SK-N-MC (cell line): ENCODE data around the gene ITGA11.
A peak's percentile ranks its signal among the peaks of the same experiment; 100 is the strongest.

Source experiments
- DNase-seq: peaks from one replicate; pipeline ENCODE4 v3.0.0-alpha.2; 2011; ENCODE audit warnings: low read depth, low spot score
- H3K27ac ChIP-seq: fragments of 200-600 bp; sonication (generic); 2 replicates; pipeline ENCODE4 v1.5.1; 2016; ENCODE audit warnings: mixed run types
- H3K36me3 ChIP-seq: fragments of 200-600 bp; sonication (generic); 2 replicates; pipeline ENCODE4 v1.6.1; 2017; ENCODE audit warnings: antibody characterized with exemption, low read length, mixed read lengths; ENCODE audit not compliant: insufficient read depth
- H3K4me3 ChIP-seq: fragments of 200-600 bp; sonication (generic); 2 replicates; pipeline ENCODE4 v1.5.1; 2016
- H3K9ac ChIP-seq: fragments of 200-600 bp; sonication (generic); 2 replicates; pipeline ENCODE4 v1.8.0; 2017; ENCODE audit warnings: mixed run types, mixed read lengths; ENCODE audit not compliant: insufficient read length
- H3K9me3 ChIP-seq: fragments of 200-600 bp; sonication (generic); 2 replicates; pipeline ENCODE4 v1.6.1; 2017; ENCODE audit warnings: low read depth, mild to moderate bottlenecking, antibody characterized with exemption, low read length, moderate library complexity, mixed read lengths
- EZH2 ChIP-seq: fragments of 200-600 bp; sonication (generic); IDR thresholded peaks from one replicate; pipeline ENCODE4 v1.6.1; 2017; ENCODE audit warnings: antibody characterized with exemption
- FOXP2 ChIP-seq: optimal IDR thresholded peaks from 2 replicates; pipeline ENCODE3; 2011; ENCODE audit warnings: mild to moderate bottlenecking, moderate library complexity; ENCODE audit not compliant: insufficient read depth; ENCODE audit errors: extremely low read length, control extremely low read depth
- POLR2AphosphoS5 ChIP-seq: IDR thresholded peaks from 2 replicates; pipeline ENCODE4 v1.6.1; 2012; ENCODE audit warnings: mild to moderate bottlenecking, low read depth, low read length, borderline replicate concordance

Gene ITGA11

DNA sequence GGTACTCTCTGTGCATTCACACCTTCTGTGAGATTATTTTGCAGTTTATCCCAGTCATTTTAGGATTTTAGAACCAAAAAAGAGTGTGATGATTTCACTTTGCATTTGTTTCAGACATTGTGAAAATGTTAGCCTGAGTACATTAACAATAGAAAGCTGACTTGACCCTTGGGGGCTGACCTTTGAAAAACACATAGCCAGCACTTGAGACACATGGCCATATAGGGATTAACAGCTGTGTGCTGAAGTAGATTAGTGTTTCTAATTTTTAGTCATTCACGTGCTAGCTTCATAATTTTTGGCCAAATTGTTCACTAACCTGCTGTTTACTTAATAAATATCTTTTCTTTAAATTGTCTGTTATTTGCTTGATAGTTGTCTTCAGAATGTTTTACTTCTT lies 151.0 kb downstream of the ITGA11 start:
- Histone ChIP-seq H3K9me3 (no peaks in the 10 kb centered on the region), H3K36me3 (peaks cover 39% of the 10 kb centered on the region), H3K9ac (peak overlapping the region; percentile 30), H3K4me3 (peak overlapping the region; percentile 95), H3K27ac (no peak overlapping the region)
- TF ChIP-seq POLR2AphosphoS5: no peak
- TF ChIP-seq FOXP2: no peak
- no peak for TF ChIP-seq EZH2
- DNase-seq: no peak

- Histone ChIP-seq H3K36me3 (peaks cover 30% of the 10 kb centered on the region), H3K9ac (peak overlapping the region; percentile 94), H3K27ac (no peak overlapping the region), H3K9me3 (no peaks in the 10 kb centered on the region), H3K4me3 (peak overlapping the region; percentile 95)
- DNase-seq: no peak
- TF ChIP-seq FOXP2 (no peak), POLR2AphosphoS5 (no peak), EZH2 (no peak)
These were observed 151.9 kb downstream of the ITGA11 start for GRCh38 chr15:68279779-68280753.

DNA sequence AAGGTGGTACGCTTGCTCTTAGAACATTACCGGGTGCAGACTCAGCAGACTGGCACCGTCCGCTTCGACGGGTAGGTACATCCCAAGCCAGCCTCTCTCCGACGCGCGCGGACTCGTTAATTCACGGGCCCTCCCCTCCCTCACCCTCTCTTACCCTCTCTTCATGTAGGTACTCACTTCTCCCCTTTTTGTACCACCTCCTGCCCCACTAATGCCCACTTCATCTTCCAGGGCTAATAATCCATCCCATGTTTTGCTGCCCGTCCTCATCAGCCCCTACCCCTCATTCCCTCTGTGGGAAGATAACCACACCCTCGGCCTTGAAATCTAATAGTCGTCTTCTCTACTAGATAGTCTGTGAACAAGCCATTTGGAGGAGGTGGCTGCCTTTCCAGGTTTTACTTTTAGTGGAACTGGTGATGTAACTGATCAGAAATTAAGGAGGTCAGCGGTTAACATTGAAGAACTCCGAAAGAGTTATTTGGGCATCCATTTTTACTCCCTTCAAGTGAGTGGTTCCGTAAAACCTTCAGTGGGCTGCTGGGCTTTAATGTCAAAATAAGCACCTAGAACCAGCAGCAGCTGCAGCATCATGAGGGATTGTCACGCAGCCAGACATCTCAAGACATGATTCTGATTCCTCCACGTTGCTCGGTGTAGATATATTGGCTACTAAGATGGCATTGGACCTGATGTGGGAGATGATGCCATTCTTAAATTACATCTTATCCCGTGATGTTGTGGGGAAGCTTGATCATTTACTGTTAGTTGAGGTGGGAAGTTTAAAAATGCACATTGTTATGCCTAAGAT lies 153.2 kb downstream of the ITGA11 start:
- Histone ChIP-seq H3K9ac (peak overlapping the region; percentile 94), H3K36me3 (peaks cover 20% of the 10 kb centered on the region), H3K9me3 (no peaks in the 10 kb centered on the region), H3K27ac (peak overlapping the region; percentile 88), H3K4me3 (peak overlapping the region; percentile 95)
- DNase-seq: peak; percentile 51
- TF ChIP-seq FOXP2 (no peak), POLR2AphosphoS5 (peak; percentile 33; the same call in 1 of the 2 replicates)

DNA sequence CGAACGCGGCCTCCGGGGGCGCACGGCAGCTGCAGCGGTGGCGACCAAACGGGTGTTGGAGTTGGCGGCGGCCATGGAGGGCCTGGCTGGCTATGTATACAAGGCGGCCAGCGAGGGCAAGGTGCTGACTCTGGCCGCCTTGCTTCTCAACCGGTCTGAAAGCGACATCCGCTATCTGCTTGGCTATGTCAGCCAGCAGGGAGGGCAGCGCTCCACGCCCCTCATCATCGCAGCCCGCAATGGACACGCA lies 153.7 kb downstream of the ITGA11 start:
- no peak for DNase-seq
- Histone ChIP-seq H3K9me3 (no peaks in the 10 kb centered on the region), H3K27ac (peak overlapping the region; percentile 88), H3K36me3 (peaks cover 18% of the 10 kb centered on the region), H3K9ac (peak overlapping the region; percentile 94), H3K4me3 (peak overlapping the region; percentile 95)
- no peak for TF ChIP-seq FOXP2
- no peak for TF ChIP-seq POLR2AphosphoS5
- TF ChIP-seq EZH2: no peak

DNA sequence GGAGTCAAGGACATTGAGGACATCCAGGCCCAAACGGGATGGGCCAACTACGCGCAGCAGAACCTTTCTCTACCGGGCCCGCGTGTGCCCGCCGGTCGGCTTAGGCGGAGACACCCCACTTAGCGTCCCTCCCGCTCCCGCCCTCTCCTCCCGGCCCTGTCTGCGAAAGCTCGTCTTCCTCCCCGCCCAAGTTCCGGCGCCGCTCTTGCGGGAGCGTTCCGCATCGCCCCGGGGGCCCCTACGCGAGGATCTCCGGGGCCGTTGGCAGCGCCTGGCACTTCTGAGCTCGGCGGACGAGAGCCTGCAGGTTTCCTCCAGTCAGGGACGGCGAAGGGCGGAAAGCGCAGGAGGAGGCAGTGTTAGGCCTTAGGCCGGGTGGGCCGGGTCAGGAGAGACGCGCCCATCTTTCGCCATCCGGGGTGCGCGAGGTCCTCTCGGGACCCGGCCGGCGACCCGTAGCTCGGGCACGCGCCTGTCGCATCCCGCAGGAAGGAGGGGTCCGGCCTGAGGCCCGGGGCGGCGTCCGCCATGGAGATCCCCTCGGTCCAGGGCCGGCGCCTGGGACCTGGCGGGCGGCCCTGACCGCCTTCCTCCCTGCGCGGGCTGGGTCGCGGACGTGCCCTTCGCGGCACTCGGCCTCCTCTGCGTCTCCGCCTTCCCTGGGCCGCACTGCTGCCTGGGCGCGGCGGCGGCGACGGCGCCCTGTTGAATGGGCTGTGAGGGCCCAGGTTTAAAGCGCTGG lies 154.2 kb downstream of the ITGA11 start, which contains the start of gene FEM1B:
Gene FEM1B, plus strand, starts transcription at position 143 of the 742 bp plus-strand sequence. CDS start 673 bp downstream, outside the sequence.
- Histone ChIP-seq H3K9me3 (no peaks in the 10 kb centered on the region), H3K4me3 (peak within 1 kb of the TSS; percentile 95), H3K9ac (peak within 1 kb of the TSS; percentile 94), H3K36me3 (peaks cover 13% of the 10 kb centered on the region), H3K27ac (peak within 1 kb of the TSS; percentile 88)
- DNase-seq: peak; percentile 72
- TF ChIP-seq EZH2 (no peak), POLR2AphosphoS5 (peak; percentile 91), FOXP2 (peak; percentile 49)

DNA sequence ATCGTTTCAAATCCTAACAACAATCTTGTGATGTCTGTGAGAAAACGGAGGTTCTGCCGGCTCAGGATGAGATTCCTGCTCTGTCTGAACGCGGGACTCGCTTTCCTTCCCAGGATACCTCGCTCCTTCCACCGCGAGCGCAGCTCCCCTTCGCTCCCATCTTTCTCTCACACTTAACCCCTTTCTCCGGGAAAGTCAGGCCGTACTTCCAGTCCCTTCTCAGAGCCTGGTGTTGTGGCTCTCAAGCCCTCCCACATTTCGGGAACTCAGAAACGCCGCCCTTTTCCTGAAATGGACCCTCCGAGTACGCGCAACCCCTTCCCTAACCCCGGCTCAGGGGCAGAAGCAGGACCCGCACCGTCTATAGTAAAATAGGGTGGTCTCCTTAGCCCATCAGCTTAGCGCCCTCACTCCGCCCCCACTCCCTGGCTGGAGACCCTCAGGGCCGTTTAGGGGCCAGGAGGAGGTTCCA lies 154.8 kb downstream of the ITGA11 start:
- H3K27ac ChIP-seq: peak overlapping the region; percentile 88
- no peaks in the 10 kb centered on the region for H3K9me3 ChIP-seq
- no peak for DNase-seq
- H3K4me3 ChIP-seq: peak overlapping the region; percentile 95
- TF ChIP-seq FOXP2 (no peak), POLR2AphosphoS5 (no peak), EZH2 (no peak)
- peak overlapping the region; percentile 94 for H3K9ac ChIP-seq
- H3K36me3 ChIP-seq: peaks cover 12% of the 10 kb centered on the region

- H3K27ac ChIP-seq: no peak overlapping the region
- no peaks in the 10 kb centered on the region for H3K9me3 ChIP-seq
- TF ChIP-seq POLR2AphosphoS5 (no peak), FOXP2 (no peak), EZH2 (no peak)
- peak overlapping the region; percentile 95; the same call in 1 of the 2 replicates for H3K4me3 ChIP-seq
- no peak for DNase-seq
- H3K36me3 ChIP-seq: peaks cover 12% of the 10 kb centered on the region
- no peak overlapping the region for H3K9ac ChIP-seq
These were observed 155.3 kb downstream of the ITGA11 start for GRCh38 chr15:68276668-68277067.
